GM23338 (cell line): Measurements from ENCODE around the gene ZNF730. TPM values are rescaled to one million over a fixed set of nuclear protein-coding genes. Genes with fewer than 3 reads are reported as not detected.

ENCODE experiments used
- ATAC-seq: fragments of 200-7000 bp; cut with Tn5 transposase; 3 replicates; pipeline ENCODE4 v1.9.1; 2020
- DNase-seq: peaks from one replicate; pipeline ENCODE4 v3.0.0-alpha.2; 2015; ENCODE audit warnings: low spot score
- H2AFZ ChIP-seq: fragments of 200-600 bp; sonication (generic); 2 replicates; pipeline ENCODE4 v1.8.0; 2016; ENCODE audit warnings: antibody characterized with exemption, mild to moderate bottlenecking, moderate library complexity
- H3F3A ChIP-seq: fragments of 200-600 bp; sonication (generic); replicated peaks from 2 replicates; pipeline ENCODE4 v1.8.0; 2017; ENCODE audit warnings: antibody characterized with exemption, mixed run types, low read depth
- H3K27ac ChIP-seq: fragments of 200-600 bp; sonication (generic); 2 replicates; pipeline ENCODE4 v1.6.1; 2016; ENCODE audit warnings: low read depth
- H3K27me3 ChIP-seq: fragments of 200-600 bp; sonication (generic); 2 replicates; pipeline ENCODE4 v1.8.0; 2016; ENCODE audit warnings: mild to moderate bottlenecking, mixed run types, moderate library complexity; ENCODE audit not compliant: insufficient read depth
- H3K36me3 ChIP-seq: fragments of 200-600 bp; sonication (generic); 2 replicates; pipeline ENCODE4 v1.8.0; 2016; ENCODE audit warnings: mild to moderate bottlenecking; ENCODE audit not compliant: insufficient read depth
- H3K4me1 ChIP-seq: fragments of 200-600 bp; sonication (generic); 2 replicates; pipeline ENCODE4 v1.8.0; 2016; ENCODE audit warnings: mild to moderate bottlenecking, moderate library complexity; ENCODE audit not compliant: insufficient read depth
- H3K4me2 ChIP-seq: fragments of 200-600 bp; sonication (generic); 2 replicates; pipeline ENCODE4 v1.7.1; 2017; ENCODE audit warnings: mixed run types
- H3K4me3 ChIP-seq: fragments of 200-600 bp; sonication (generic); 2 replicates; pipeline ENCODE4 v1.6.1; 2016; ENCODE audit warnings: mixed run types
- H3K79me2 ChIP-seq: fragments of 200-600 bp; sonication (generic); replicated peaks from 2 replicates; pipeline ENCODE4 v1.8.0; 2017; ENCODE audit warnings: mild to moderate bottlenecking; ENCODE audit not compliant: insufficient read depth
- H3K9me2 ChIP-seq: fragments of 200-600 bp; sonication (generic); 2 replicates; pipeline ENCODE4 v1.8.0; 2017; ENCODE audit not compliant: insufficient read depth
- H4K20me1 ChIP-seq: fragments of 200-600 bp; sonication (generic); replicated peaks from 2 replicates; pipeline ENCODE4 v1.8.0; 2017; ENCODE audit warnings: mild to moderate bottlenecking; ENCODE audit not compliant: insufficient read depth
- H3K27ac Mint-ChIP-seq: 2 replicates; pipeline ENCODE4 v1.8.0; 2020; ENCODE audit warnings: inconsistent platforms, mild to moderate bottlenecking, moderate library complexity, mixed read lengths
- H3K27me3 Mint-ChIP-seq: 3 replicates; pipeline ENCODE4 v1.8.0; 2022; ENCODE audit warnings: low read depth, mild to moderate bottlenecking, moderate library complexity, mixed read lengths, inconsistent platforms; ENCODE audit not compliant: insufficient read depth, poor library complexity
- H3K36me3 Mint-ChIP-seq: 3 replicates; pipeline ENCODE4 v1.8.0; 2021; ENCODE audit warnings: low read depth, mild to moderate bottlenecking, inconsistent platforms, moderate library complexity, mixed read lengths
- H3K4me1 Mint-ChIP-seq: 3 replicates; pipeline ENCODE4 v1.8.0; 2020; ENCODE audit warnings: mild to moderate bottlenecking, inconsistent platforms, mixed read lengths
- H3K4me3 Mint-ChIP-seq: 3 replicates; pipeline ENCODE4 v1.8.0; 2021; ENCODE audit warnings: moderate library complexity, mild to moderate bottlenecking, inconsistent platforms, mixed read lengths
- H3K9me3 Mint-ChIP-seq: 3 replicates; pipeline ENCODE4 v1.8.0; 2020; ENCODE audit warnings: moderate library complexity, mild to moderate bottlenecking, inconsistent platforms, mixed read lengths
- EZH2 ChIP-seq: fragments of 200-600 bp; sonication (generic); IDR thresholded peaks from one replicate; pipeline ENCODE4 v1.8.0; 2017; ENCODE audit warnings: antibody characterized with exemption, mild to moderate bottlenecking, low read depth; ENCODE audit not compliant: unreplicated experiment
- JUNB ChIP-seq: IDR thresholded peaks from one replicate; pipeline ENCODE4 v1.6.1; 2016; ENCODE audit warnings: antibody characterized with exemption; ENCODE audit not compliant: unreplicated experiment
- NANOG ChIP-seq: IDR thresholded peaks from 2 replicates; pipeline ENCODE4 v1.6.1; 2016; ENCODE audit warnings: antibody characterized with exemption, borderline replicate concordance
- POLR2AphosphoS5 ChIP-seq: IDR thresholded peaks from 2 replicates; pipeline ENCODE4 v1.6.1; 2016; ENCODE audit warnings: antibody characterized with exemption, low read depth
- ZNF114 ChIP-seq: fragments of 250-450 bp; sonication (Bioruptor Pico); IDR thresholded peaks from 2 replicates; pipeline ENCODE4 v1.5.0; 2020; ENCODE audit warnings: mild to moderate bottlenecking, moderate library complexity
- ZNF331 ChIP-seq: fragments of 250-450 bp; sonication (Bioruptor Pico); IDR thresholded peaks from 2 replicates; pipeline ENCODE4 v1.5.0; 2020; ENCODE audit warnings: low read depth, mild to moderate bottlenecking, moderate library complexity
- polyA plus RNA-seq: library from polyadenylated mRNA; unstranded; fragments of >200 nt; fragmentation: Nextera tagmentation; extraction: Ambion mirVana; gene quantifications from 2 replicates; pipeline ENCODE4 v1.2.1, GENCODE V29; 2016
- total RNA-seq: library from RNA; depleted of rRNA; stranded (reverse); fragments of >200 nt; shearing (Covaris generic); gene quantifications from 2 replicates; pipeline ENCODE4 v1.2.3, GENCODE V29; 2014
- TF ChIP-seq, protein P1 (sequence below), 2 experiments: fragments of 200-600 bp in 1 of 2; sonication (generic) in 1 of 2; conservative IDR thresholded peaks; 2 replicates each; pipeline versions ENCODE4 v1.5.1 to v1.6.1; 2016 to 2017; ENCODE audit warnings: antibody characterized with exemption in 2 of 2, low read depth in 2 of 2, mild to moderate bottlenecking in 2 of 2, moderate library complexity in 1 of 2
- TF ChIP-seq, protein P2 (sequence below): fragments of 250-450 bp; sonication (Bioruptor Pico); IDR thresholded peaks from 2 replicates; pipeline ENCODE4 v1.5.0; 2020; ENCODE audit warnings: mild to moderate bottlenecking, moderate library complexity
- TF ChIP-seq, protein P3 (sequence below): IDR thresholded peaks from 2 replicates; pipeline ENCODE4 v1.6.1; 2016; ENCODE audit warnings: antibody characterized with exemption

Gene ZNF730
- total and polyA plus RNA-seq, 2 experiments from 2014 or later: 22.0 to 41.8 TPM

DNA sequence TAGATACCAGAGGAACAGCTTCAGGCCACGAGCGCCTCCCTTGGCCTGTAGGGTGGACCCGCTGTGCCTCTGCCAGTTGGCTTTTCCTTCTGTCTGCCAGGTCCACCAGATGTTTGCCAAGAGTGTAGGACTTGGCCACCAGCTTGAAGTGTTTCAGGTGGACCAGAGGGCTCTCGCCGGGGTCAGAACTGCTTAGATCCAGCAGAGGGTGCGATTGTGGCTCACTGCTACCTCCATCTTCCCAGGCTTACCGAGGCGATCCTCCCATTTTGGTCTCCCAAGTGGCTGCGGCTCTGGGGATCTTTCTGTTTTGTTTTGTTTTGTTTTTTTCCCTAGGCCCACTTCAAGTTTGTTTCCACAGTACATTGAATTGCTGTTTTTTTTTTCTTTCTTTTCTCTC lies 23.0 kb upstream of the ZNF730 start:
- Histone ChIP-seq H3K36me3 (peaks cover 80% of the 10 kb centered on the region), H3K9me2 (0 out of 2 replicates have a peak, but pooled peaks cover 2% of the 10 kb centered on the region), H3K4me3 (no peak overlapping the region), H4K20me1 (peaks cover 52% of the 10 kb centered on the region), H3F3A (no peaks in the 10 kb centered on the region), H3K4me2 (no peak overlapping the region), H3K27me3 (no peaks in the 10 kb centered on the region), H3K4me1 (no peaks in the 10 kb centered on the region), H3K79me2 (peaks cover 96% of the 10 kb centered on the region), H2AFZ (no peak overlapping the region), H3K27ac (no peak overlapping the region)
- TF ChIP-seq, protein P1, sequence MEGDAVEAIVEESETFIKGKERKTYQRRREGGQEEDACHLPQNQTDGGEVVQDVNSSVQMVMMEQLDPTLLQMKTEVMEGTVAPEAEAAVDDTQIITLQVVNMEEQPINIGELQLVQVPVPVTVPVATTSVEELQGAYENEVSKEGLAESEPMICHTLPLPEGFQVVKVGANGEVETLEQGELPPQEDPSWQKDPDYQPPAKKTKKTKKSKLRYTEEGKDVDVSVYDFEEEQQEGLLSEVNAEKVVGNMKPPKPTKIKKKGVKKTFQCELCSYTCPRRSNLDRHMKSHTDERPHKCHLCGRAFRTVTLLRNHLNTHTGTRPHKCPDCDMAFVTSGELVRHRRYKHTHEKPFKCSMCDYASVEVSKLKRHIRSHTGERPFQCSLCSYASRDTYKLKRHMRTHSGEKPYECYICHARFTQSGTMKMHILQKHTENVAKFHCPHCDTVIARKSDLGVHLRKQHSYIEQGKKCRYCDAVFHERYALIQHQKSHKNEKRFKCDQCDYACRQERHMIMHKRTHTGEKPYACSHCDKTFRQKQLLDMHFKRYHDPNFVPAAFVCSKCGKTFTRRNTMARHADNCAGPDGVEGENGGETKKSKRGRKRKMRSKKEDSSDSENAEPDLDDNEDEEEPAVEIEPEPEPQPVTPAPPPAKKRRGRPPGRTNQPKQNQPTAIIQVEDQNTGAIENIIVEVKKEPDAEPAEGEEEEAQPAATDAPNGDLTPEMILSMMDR (conservative IDR thresholded peaks at IDR 0.05; ENCODE audit: low read depth in 2 of 2): peak in 1 of 2 experiments; percentile 15; a peak in 1 of 4 replicates
- TF ChIP-seq, protein P2, sequence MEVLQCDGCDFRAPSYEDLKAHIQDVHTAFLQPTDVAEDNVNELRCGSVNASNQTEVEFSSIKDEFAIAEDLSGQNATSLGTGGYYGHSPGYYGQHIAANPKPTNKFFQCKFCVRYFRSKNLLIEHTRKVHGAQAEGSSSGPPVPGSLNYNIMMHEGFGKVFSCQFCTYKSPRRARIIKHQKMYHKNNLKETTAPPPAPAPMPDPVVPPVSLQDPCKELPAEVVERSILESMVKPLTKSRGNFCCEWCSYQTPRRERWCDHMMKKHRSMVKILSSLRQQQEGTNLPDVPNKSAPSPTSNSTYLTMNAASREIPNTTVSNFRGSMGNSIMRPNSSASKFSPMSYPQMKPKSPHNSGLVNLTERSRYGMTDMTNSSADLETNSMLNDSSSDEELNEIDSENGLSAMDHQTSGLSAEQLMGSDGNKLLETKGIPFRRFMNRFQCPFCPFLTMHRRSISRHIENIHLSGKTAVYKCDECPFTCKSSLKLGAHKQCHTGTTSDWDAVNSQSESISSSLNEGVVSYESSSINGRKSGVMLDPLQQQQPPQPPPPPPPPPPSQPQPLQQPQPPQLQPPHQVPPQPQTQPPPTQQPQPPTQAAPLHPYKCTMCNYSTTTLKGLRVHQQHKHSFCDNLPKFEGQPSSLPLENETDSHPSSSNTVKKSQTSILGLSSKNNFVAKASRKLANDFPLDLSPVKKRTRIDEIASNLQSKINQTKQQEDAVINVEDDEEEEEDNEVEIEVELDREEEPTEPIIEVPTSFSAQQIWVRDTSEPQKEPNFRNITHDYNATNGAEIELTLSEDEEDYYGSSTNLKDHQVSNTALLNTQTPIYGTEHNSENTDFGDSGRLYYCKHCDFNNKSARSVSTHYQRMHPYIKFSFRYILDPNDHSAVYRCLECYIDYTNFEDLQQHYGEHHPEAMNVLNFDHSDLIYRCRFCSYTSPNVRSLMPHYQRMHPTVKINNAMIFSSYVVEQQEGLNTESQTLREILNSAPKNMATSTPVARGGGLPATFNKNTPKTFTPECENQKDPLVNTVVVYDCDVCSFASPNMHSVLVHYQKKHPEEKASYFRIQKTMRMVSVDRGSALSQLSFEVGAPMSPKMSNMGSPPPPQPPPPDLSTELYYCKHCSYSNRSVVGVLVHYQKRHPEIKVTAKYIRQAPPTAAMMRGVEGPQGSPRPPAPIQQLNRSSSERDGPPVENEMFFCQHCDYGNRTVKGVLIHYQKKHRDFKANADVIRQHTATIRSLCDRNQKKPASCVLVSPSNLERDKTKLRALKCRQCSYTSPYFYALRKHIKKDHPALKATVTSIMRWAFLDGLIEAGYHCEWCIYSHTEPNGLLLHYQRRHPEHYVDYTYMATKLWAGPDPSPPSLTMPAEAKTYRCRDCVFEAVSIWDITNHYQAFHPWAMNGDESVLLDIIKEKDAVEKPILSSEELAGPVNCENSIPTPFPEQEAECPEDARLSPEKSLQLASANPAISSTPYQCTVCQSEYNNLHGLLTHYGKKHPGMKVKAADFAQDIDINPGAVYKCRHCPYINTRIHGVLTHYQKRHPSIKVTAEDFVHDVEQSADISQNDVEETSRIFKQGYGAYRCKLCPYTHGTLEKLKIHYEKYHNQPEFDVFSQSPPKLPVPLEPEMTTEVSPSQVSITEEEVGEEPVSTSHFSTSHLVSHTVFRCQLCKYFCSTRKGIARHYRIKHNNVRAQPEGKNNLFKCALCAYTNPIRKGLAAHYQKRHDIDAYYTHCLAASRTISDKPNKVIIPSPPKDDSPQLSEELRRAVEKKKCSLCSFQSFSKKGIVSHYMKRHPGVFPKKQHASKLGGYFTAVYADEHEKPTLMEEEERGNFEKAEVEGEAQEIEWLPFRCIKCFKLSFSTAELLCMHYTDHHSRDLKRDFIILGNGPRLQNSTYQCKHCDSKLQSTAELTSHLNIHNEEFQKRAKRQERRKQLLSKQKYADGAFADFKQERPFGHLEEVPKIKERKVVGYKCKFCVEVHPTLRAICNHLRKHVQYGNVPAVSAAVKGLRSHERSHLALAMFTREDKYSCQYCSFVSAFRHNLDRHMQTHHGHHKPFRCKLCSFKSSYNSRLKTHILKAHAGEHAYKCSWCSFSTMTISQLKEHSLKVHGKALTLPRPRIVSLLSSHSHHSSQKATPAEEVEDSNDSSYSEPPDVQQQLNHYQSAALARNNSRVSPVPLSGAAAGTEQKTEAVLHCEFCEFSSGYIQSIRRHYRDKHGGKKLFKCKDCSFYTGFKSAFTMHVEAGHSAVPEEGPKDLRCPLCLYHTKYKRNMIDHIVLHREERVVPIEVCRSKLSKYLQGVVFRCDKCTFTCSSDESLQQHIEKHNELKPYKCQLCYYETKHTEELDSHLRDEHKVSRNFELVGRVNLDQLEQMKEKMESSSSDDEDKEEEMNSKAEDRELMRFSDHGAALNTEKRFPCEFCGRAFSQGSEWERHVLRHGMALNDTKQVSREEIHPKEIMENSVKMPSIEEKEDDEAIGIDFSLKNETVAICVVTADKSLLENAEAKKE (CRISPR knock-in tag): no peak
- peak; percentile 26 for DNase-seq
- peaks cover 94% of the 10 kb centered on the region for H3K36me3 Mint-ChIP-seq
- H3K27me3 Mint-ChIP-seq: peaks cover 8% of the 10 kb centered on the region
- no peaks in the 10 kb centered on the region for H3K4me1 Mint-ChIP-seq
- peaks cover 44% of the 10 kb centered on the region for H3K9me3 Mint-ChIP-seq
- H3K27ac Mint-ChIP-seq: no peak overlapping the region
- H3K4me3 Mint-ChIP-seq: no peak overlapping the region
- ATAC-seq: no peak; the same call in 2 of the 3 replicates

DNA sequence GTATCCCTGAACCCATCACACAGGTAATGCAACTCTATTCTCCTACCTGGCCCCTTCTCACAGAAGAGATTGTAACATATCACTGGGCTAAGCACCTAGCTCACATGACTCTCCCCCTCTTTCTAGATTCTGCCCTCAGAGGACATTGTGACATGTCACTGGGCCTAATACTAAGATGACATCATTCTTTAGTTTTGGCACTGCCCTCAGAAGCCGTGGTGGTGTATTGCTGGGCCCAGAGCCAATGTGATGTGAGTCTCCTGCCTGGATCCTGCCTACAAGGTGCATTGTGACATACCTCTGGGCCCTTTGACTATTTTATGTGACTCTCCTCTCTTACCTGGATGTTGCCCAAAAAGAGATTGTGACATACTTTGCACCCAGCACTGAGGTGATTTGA lies 21.4 kb upstream of the ZNF730 start:
- no peak overlapping the region for H2AFZ ChIP-seq
- Mint-ChIP-seq H3K4me3 (no peak overlapping the region), H3K36me3 (peaks cover 94% of the 10 kb centered on the region), H3K4me1 (no peaks in the 10 kb centered on the region), H3K27me3 (peaks cover 6% of the 10 kb centered on the region), H3K27ac (no peak overlapping the region), H3K9me3 (peaks cover 28% of the 10 kb centered on the region)
- peaks cover 86% of the 10 kb centered on the region for H3K79me2 ChIP-seq
- DNase-seq (no peak), ATAC-seq (no peak)
- H3K4me1 ChIP-seq: no peaks in the 10 kb centered on the region
- H3K4me3 ChIP-seq: no peak overlapping the region
- H4K20me1 ChIP-seq: peaks cover 58% of the 10 kb centered on the region
- H3K4me2 ChIP-seq: no peak overlapping the region
- TF ChIP-seq JUNB (no peak), NANOG (no peak), POLR2AphosphoS5 (no peak), ZNF114 (CRISPR knock-in tag) (no peak), ZNF331 (CRISPR knock-in tag) (no peak), EZH2 (no peak)
- TF ChIP-seq, protein P3, sequence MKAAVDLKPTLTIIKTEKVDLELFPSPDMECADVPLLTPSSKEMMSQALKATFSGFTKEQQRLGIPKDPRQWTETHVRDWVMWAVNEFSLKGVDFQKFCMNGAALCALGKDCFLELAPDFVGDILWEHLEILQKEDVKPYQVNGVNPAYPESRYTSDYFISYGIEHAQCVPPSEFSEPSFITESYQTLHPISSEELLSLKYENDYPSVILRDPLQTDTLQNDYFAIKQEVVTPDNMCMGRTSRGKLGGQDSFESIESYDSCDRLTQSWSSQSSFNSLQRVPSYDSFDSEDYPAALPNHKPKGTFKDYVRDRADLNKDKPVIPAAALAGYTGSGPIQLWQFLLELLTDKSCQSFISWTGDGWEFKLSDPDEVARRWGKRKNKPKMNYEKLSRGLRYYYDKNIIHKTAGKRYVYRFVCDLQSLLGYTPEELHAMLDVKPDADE: no peak
- no peaks in the 10 kb centered on the region for H3K9me2 ChIP-seq
- H3K36me3 ChIP-seq: peaks cover 75% of the 10 kb centered on the region
- H3K27me3 ChIP-seq: no peaks in the 10 kb centered on the region
- H3F3A ChIP-seq: no peaks in the 10 kb centered on the region
- no peak overlapping the region for H3K27ac ChIP-seq
